CD8-positive, alpha-beta memory T cell (primary cell): ENCODE measurements around the gene WDR41. TPM values are rescaled to one million over a fixed set of nuclear protein-coding genes. Genes with fewer than 3 reads are reported as not detected.

Experiments
- CTCF ChIA-PET: fragments of 350-600 bp; sonication (Branson Sonifier 250); formaldehyde crosslinking; loops from one replicate; lab custom pipeline; 2021; ENCODE audit warnings: antibody characterized with exemption; lab: Charles Lee
- POLR2A ChIA-PET: fragments of 350-600 bp; sonication (Branson Sonifier 250); formaldehyde crosslinking; loops from one replicate; lab custom pipeline; 2021; ENCODE audit warnings: antibody characterized with exemption; lab: Charles Lee
- DNase-seq, 5 donors: peaks; one replicate each; pipeline versions ENCODE4 v3.0.0 to v3.0.0-alpha.2; 2020 to 2022; ENCODE audit warnings: mixed read lengths in 1 of 5
- H3K27ac ChIP-seq: one replicate; pipeline ENCODE4 v1.7.0; 2013; ENCODE audit warnings: low read depth, mild to moderate bottlenecking, low read length, moderate library complexity
- H3K27me3 ChIP-seq: 2 replicates; pipeline ENCODE4 v1.7.0; 2013; ENCODE audit warnings: low read length, mild to moderate bottlenecking; ENCODE audit not compliant: insufficient read depth, poor library complexity, severe bottlenecking
- H3K36me3 ChIP-seq: 2 replicates; pipeline ENCODE4 v1.7.0; 2013; ENCODE audit warnings: mild to moderate bottlenecking, low read length, moderate library complexity; ENCODE audit not compliant: insufficient read depth
- H3K4me1 ChIP-seq: 2 replicates; pipeline ENCODE4 v1.7.0; 2013; ENCODE audit warnings: mild to moderate bottlenecking, low read length, moderate library complexity; ENCODE audit not compliant: insufficient read depth
- H3K4me3 ChIP-seq: 2 replicates; pipeline ENCODE4 v1.7.0; 2013; ENCODE audit warnings: mild to moderate bottlenecking, low read length
- H3K9me3 ChIP-seq: 2 replicates; pipeline ENCODE4 v1.7.0; 2013; ENCODE audit warnings: mild to moderate bottlenecking, low read length
- H3K27ac Mint-ChIP-seq, 8 donors: one replicate each; pipeline ENCODE4 v1.8.0; 2020 to 2021; ENCODE audit warnings: mixed read lengths in 8 of 8, mild to moderate bottlenecking in 6 of 8, inconsistent platforms in 3 of 8, moderate library complexity in 3 of 8
- H3K27me3 Mint-ChIP-seq, 2 donors: one replicate each; pipeline ENCODE4 v1.8.0; 2020 to 2021; ENCODE audit warnings: mixed read lengths in 2 of 2, mild to moderate bottlenecking in 1 of 2, moderate library complexity in 1 of 2
- H3K36me3 Mint-ChIP-seq, 3 donors: one replicate each; pipeline ENCODE4 v1.8.0; 2020 to 2021; ENCODE audit warnings: mixed read lengths in 3 of 3, inconsistent platforms in 1 of 3, mild to moderate bottlenecking in 1 of 3
- H3K4me1 Mint-ChIP-seq, 3 donors: one replicate each; pipeline ENCODE4 v1.8.0; 2020 to 2021; ENCODE audit warnings: mixed read lengths in 3 of 3, inconsistent platforms in 1 of 3, mild to moderate bottlenecking in 1 of 3
- H3K4me3 Mint-ChIP-seq, 7 donors: one replicate each; pipeline ENCODE4 v1.8.0; 2020 to 2021; ENCODE audit warnings: mixed read lengths in 7 of 7, mild to moderate bottlenecking in 6 of 7, moderate library complexity in 4 of 7, inconsistent platforms in 2 of 7
- H3K9me3 Mint-ChIP-seq, 5 donors: one replicate each; pipeline ENCODE4 v1.8.0; 2020 to 2022; ENCODE audit warnings: mixed read lengths in 5 of 5, mild to moderate bottlenecking in 3 of 5, moderate library complexity in 2 of 5, inconsistent platforms in 1 of 5
- polyA plus RNA-seq: library from polyadenylated mRNA; unstranded; fragments of 300-500 nt; fragmentation: Illumina TruSeq; gene quantifications from one replicate; pipeline ENCODE4 v1.2.3, GENCODE V29; 2021
- total RNA-seq, 2 experiments: library from RNA; stranded (reverse); gene quantifications; one replicate each; pipeline ENCODE4 v1.2.3, GENCODE V29; 2021

Gene WDR41
- total and polyA plus RNA-seq, 3 experiments from 2014 or later, result 19.7 to 35.2 (median 28.6) TPM

GRCh38 chr5:77444356-77444755, 47.8 kb downstream of the WDR41 start:
- Mint-ChIP-seq H3K27me3 (no peaks in the 10 kb centered on the region), H3K4me3 (no peak overlapping the region), H3K27ac (no peak overlapping the region), H3K9me3 (no peaks in the 10 kb centered on the region), H3K36me3 (peaks cover 32 to 74% (median 42%) of the 10 kb centered on the region in 3 donors), H3K4me1 (no peaks in the 10 kb centered on the region)
- no peak for DNase-seq
- Histone ChIP-seq H3K4me3 (no peak overlapping the region), H3K4me1 (no peaks in the 10 kb centered on the region), H3K36me3 (no peaks in the 10 kb centered on the region), H3K27ac (no peak overlapping the region), H3K9me3 (no peaks in the 10 kb centered on the region), H3K27me3 (no peaks in the 10 kb centered on the region)
- POLR2A ChIA-PET, result no interaction called here
- CTCF ChIA-PET, result interaction anchor here (1.5 kb wide), 1 partner anchor 48 kb away, joined by 4 read pairs; the partner anchor contains the start of gene WDR41

GRCh38 chr5:77443670-77444069, 48.4 kb downstream of the WDR41 start:
- no peaks in the 10 kb centered on the region for H3K27me3 Mint-ChIP-seq
- H3K4me1 Mint-ChIP-seq, result no peaks in the 10 kb centered on the region
- H3K36me3 ChIP-seq, result no peaks in the 10 kb centered on the region
- H3K36me3 Mint-ChIP-seq, result peaks cover 27 to 73% (median 39%) of the 10 kb centered on the region in 3 donors
- H3K9me3 ChIP-seq, result no peaks in the 10 kb centered on the region
- H3K4me3 Mint-ChIP-seq, result no peak overlapping the region
- POLR2A ChIA-PET, result no interaction called here
- H3K9me3 Mint-ChIP-seq, result no peaks in the 10 kb centered on the region
- H3K27ac Mint-ChIP-seq, result no peak overlapping the region
- H3K27ac ChIP-seq, result no peak overlapping the region
- DNase-seq, result no peak
- no peak overlapping the region for H3K4me3 ChIP-seq
- CTCF ChIA-PET, result interaction anchor here (0.7 to 1.5 kb wide), 2 partner anchors 48 to 1384 kb away, joined by 3 to 4 read pairs; partner anchors contain the start of gene WDR41
- H3K27me3 ChIP-seq, result no peaks in the 10 kb centered on the region
- H3K4me1 ChIP-seq, result no peaks in the 10 kb centered on the region

GRCh38 chr5:77438071-77438470, 54.0 kb downstream of the WDR41 start:
- no peak overlapping the region for H3K27ac Mint-ChIP-seq
- peaks cover 3% of the 10 kb centered on the region for H3K36me3 ChIP-seq
- no peaks in the 10 kb centered on the region for H3K27me3 ChIP-seq
- H3K9me3 ChIP-seq, result no peaks in the 10 kb centered on the region
- H3K4me1 Mint-ChIP-seq, result no peaks in the 10 kb centered on the region
- H3K4me3 Mint-ChIP-seq, result no peak overlapping the region
- CTCF ChIA-PET, result no interaction called here
- no peak for DNase-seq
- H3K36me3 Mint-ChIP-seq, result peaks cover 11 to 74% (median 33%) of the 10 kb centered on the region in 3 donors
- no peak overlapping the region for H3K4me3 ChIP-seq
- H3K4me1 ChIP-seq, result no peaks in the 10 kb centered on the region
- H3K9me3 Mint-ChIP-seq, result no peaks in the 10 kb centered on the region
- POLR2A ChIA-PET, result no interaction called here
- H3K27ac ChIP-seq, result no peak overlapping the region
- no peaks in the 10 kb centered on the region for H3K27me3 Mint-ChIP-seq

GRCh38 chr5:77437194-77437593, 54.9 kb downstream of the WDR41 start:
- H3K36me3 ChIP-seq, result peaks cover 3% of the 10 kb centered on the region
- CTCF ChIA-PET, result no interaction called here
- H3K4me1 Mint-ChIP-seq, result no peaks in the 10 kb centered on the region

GRCh38 chr5:77431719-77432118, 60.4 kb downstream of the WDR41 start:
- Histone ChIP-seq H3K36me3 (peaks cover 3% of the 10 kb centered on the region), H3K9me3 (no peaks in the 10 kb centered on the region), H3K4me1 (no peaks in the 10 kb centered on the region), H3K27me3 (no peaks in the 10 kb centered on the region), H3K4me3 (no peak overlapping the region), H3K27ac (no peak overlapping the region)
- no peak for DNase-seq
- peaks cover 18 to 72% (median 30%) of the 10 kb centered on the region in 3 donors for H3K36me3 Mint-ChIP-seq
- no peaks in the 10 kb centered on the region for H3K27me3 Mint-ChIP-seq
- no peak overlapping the region for H3K27ac Mint-ChIP-seq
- no peaks in the 10 kb centered on the region for H3K4me1 Mint-ChIP-seq
- ChIA-PET CTCF (no interaction called here), POLR2A (no interaction called here)
- no peak overlapping the region for H3K4me3 Mint-ChIP-seq
- no peaks in the 10 kb centered on the region for H3K9me3 Mint-ChIP-seq

More at GRCh38 chr5:77437194-77437593, 54.9 kb downstream of the WDR41 start:
- POLR2A ChIA-PET, result no interaction called here
- H3K9me3 ChIP-seq, result no peaks in the 10 kb centered on the region
- Mint-ChIP-seq H3K4me3 (no peak overlapping the region), H3K27me3 (no peaks in the 10 kb centered on the region), H3K27ac (no peak overlapping the region), H3K36me3 (peaks cover 11 to 81% (median 36%) of the 10 kb centered on the region in 3 donors), H3K9me3 (no peaks in the 10 kb centered on the region)
- DNase-seq, result no peak
- H3K4me1 ChIP-seq, result no peaks in the 10 kb centered on the region
- H3K27ac ChIP-seq, result no peak overlapping the region
- H3K4me3 ChIP-seq, result no peak overlapping the region
- H3K27me3 ChIP-seq, result no peaks in the 10 kb centered on the region

- H3K27me3 ChIP-seq, result no peaks in the 10 kb centered on the region
- no peak overlapping the region for H3K4me3 Mint-ChIP-seq
- no peaks in the 10 kb centered on the region for H3K4me1 ChIP-seq
- H3K27me3 Mint-ChIP-seq, result no peaks in the 10 kb centered on the region
- no peak for DNase-seq
- ChIA-PET POLR2A (no interaction called here), CTCF (no interaction called here)
- H3K9me3 ChIP-seq, result no peaks in the 10 kb centered on the region
- H3K4me3 ChIP-seq, result no peak overlapping the region
- H3K36me3 ChIP-seq, result peaks cover 3% of the 10 kb centered on the region
- H3K36me3 Mint-ChIP-seq, result peaks cover 18 to 71% (median 26%) of the 10 kb centered on the region in 3 donors
- H3K4me1 Mint-ChIP-seq, result no peaks in the 10 kb centered on the region
- no peak overlapping the region for H3K27ac Mint-ChIP-seq
- H3K9me3 Mint-ChIP-seq, result no peaks in the 10 kb centered on the region
- no peak overlapping the region for H3K27ac ChIP-seq
Measured at GRCh38 chr5:77431286-77431685, 60.8 kb downstream of the WDR41 start.

- H3K27ac Mint-ChIP-seq, result peak overlapping the region in 1 of 8 donors; percentile 23
- H3K4me1 Mint-ChIP-seq, result no peaks in the 10 kb centered on the region
- no peak for DNase-seq
- Histone ChIP-seq H3K27ac (no peak overlapping the region), H3K4me3 (no peak overlapping the region), H3K27me3 (no peaks in the 10 kb centered on the region), H3K9me3 (no peaks in the 10 kb centered on the region), H3K4me1 (no peaks in the 10 kb centered on the region), H3K36me3 (peaks cover 3% of the 10 kb centered on the region)
- POLR2A ChIA-PET, result no interaction called here
- CTCF ChIA-PET, result no interaction called here
- no peak overlapping the region for H3K4me3 Mint-ChIP-seq
- no peaks in the 10 kb centered on the region for H3K9me3 Mint-ChIP-seq
- peaks cover 18 to 71% (median 21%) of the 10 kb centered on the region in 3 donors for H3K36me3 Mint-ChIP-seq
- no peaks in the 10 kb centered on the region for H3K27me3 Mint-ChIP-seq
Measured at GRCh38 chr5:77430726-77431125, 61.4 kb downstream of the WDR41 start.

- DNase-seq, result no peak
- Histone ChIP-seq H3K9me3 (no peaks in the 10 kb centered on the region), H3K4me3 (no peak overlapping the region), H3K4me1 (no peaks in the 10 kb centered on the region), H3K27me3 (no peaks in the 10 kb centered on the region), H3K36me3 (peaks cover under 1% of the 10 kb centered on the region), H3K27ac (no peak overlapping the region)
- Mint-ChIP-seq H3K4me1 (no peaks in the 10 kb centered on the region), H3K27ac (no peak overlapping the region), H3K27me3 (no peaks in the 10 kb centered on the region), H3K36me3 (peaks cover 7 to 59% (median 11%) of the 10 kb centered on the region in 3 donors), H3K4me3 (no peak overlapping the region), H3K9me3 (no peaks in the 10 kb centered on the region)
- ChIA-PET POLR2A (no interaction called here), CTCF (no interaction called here)
Measured at GRCh38 chr5:77428526-77428925, 63.6 kb downstream of the WDR41 start.
